ENCODE measurements around the gene MSMO1. TPM values are rescaled to one million over a fixed set of nuclear protein-coding genes. Genes with fewer than 3 reads are reported as not detected.

The MSMO1 gene
- total and polyA plus RNA-seq, 10 of the 15 experiments (the other 5 are each of a cell fraction or from before 2014, with no cell fraction given) = 63.6 to 168 (median 105) TPM

DNA sequence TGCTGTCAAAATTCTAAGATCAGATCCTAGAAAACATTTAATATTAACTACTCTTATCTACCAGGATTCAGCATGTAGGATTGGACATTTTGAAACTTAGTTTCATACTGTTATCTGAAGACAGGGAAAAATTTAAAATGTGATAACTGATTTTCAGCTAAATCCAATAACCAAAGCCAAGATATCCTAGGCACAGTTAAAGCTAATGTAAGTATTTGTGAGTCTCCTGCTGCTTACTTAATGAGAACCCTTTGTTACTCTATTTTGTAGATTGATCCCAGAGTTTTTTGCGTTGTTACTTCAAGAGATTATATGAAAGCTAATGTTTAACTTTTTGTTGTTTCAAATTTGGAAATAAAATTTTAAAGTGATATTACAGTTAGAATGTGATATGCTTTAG lies 53.3 kb downstream of the MSMO1 start:
- SMC1A ChIA-PET (ENCODE audit: uncharacterized antibody, unreplicated experiment) = no interaction called here
- no peaks in the 10 kb centered on the region for H3K36me3 ChIP-seq (ENCODE audit: control insufficient read depth in 2 of 2, insufficient read depth in 2 of 2, low read length in 1 of 2)
- no peak overlapping the region for H2AFZ ChIP-seq (ENCODE audit: control insufficient read depth, low read depth, low read length)
- H3K4me2 ChIP-seq (ENCODE audit: control insufficient read depth, insufficient read depth) = no peak overlapping the region
- RAD21 ChIA-PET (ENCODE audit: unreplicated experiment) = no interaction called here
- H3K4me1 ChIP-seq (ENCODE audit: control insufficient read depth, insufficient read depth, low read length) = no peaks in the 10 kb centered on the region
- FAIRE-seq = no peak
- peaks cover 0 to 19% of the 10 kb centered on the region in 2 experiments; a peak in 3 of 4 replicates for H3K27me3 ChIP-seq (replicated peaks in 1 of 2; ENCODE audit: control insufficient read depth in 2 of 2, insufficient read depth in 2 of 2, low read length in 1 of 2)
- WGBS (ENCODE audit: insufficient coverage, insufficient replicate concordance, low lambda C conversion rate, missing lambda C conversion rate) = 91% methylated on average over 1 of the region's 1 CpG
- no peak overlapping the region for H3K9ac ChIP-seq (ENCODE audit: control insufficient read depth, insufficient read depth, low read length)
- H4K20me1 ChIP-seq (ENCODE audit: control insufficient read depth, insufficient read depth) = no peaks in the 10 kb centered on the region
- intact Hi-C loops (cut with micrococcal nuclease; ENCODE audit: unreplicated experiment) (no loop called here), in situ Hi-C loops (cut with MboI) (no loop called here)
- POLR2A ChIA-PET = no interaction called here
- H3K9me3 ChIP-seq (replicated peaks; ENCODE audit: control insufficient read depth, insufficient read depth, low read length) = no peaks in the 10 kb centered on the region
- DNase-seq (ENCODE audit: low read depth, low spot score) = no peak
- no peak for ATAC-seq
- H3K79me2 ChIP-seq (ENCODE audit: control insufficient read depth, insufficient read depth, low read length) = no peaks in the 10 kb centered on the region
- H3K4me3 ChIP-seq = no peak overlapping the region
- CTCF ChIA-PET = interaction anchor here (1.1 kb wide), 1 partner anchor 83 kb away, joined by 3 read pairs; no protein-coding TSS in a partner anchor
- H3K27ac ChIP-seq (ENCODE audit: control insufficient read depth, insufficient read depth) = no peak overlapping the region
- no TSS peak for BruUV-seq (replicated peaks)
- TF ChIP-seq BMI1 (IDR thresholded peaks at IDR 0.05; ENCODE audit: borderline replicate concordance) (no peak), STAT1 (conservative IDR thresholded peaks at IDR 0.05) (no peak), SMC3 (IDR thresholded peaks at IDR 0.05; ENCODE audit: borderline replicate concordance, low read length) (no peak), SP1 (IDR thresholded peaks at IDR 0.05; ENCODE audit: low read depth, low read length) (no peak), MYC (IDR thresholded peaks at IDR 0.05; ENCODE audit: insufficient read depth, insufficient read length, insufficient replicate concordance, low read length, severe bottlenecking) (no peak), ZNF207 (IDR thresholded peaks at IDR 0.05; ENCODE audit: borderline replicate concordance) (no peak), ESRRA (IDR thresholded peaks at IDR 0.05; ENCODE audit: low read length) (no peak), CHD2 (IDR thresholded peaks at IDR 0.05; ENCODE audit: borderline replicate concordance, low read depth, low read length) (no peak), MEF2A (IDR thresholded peaks at IDR 0.05; ENCODE audit: insufficient read depth, low read depth, low read length) (no peak), SIN3A (IDR thresholded peaks at IDR 0.05; ENCODE audit: low read depth, low read length) (no peak), IKZF2 (IDR thresholded peaks at IDR 0.05) (no peak), YY1 (IDR thresholded peaks at IDR 0.05; ENCODE audit: low read depth, low read length) (no peak), CHD4 (IDR thresholded peaks at IDR 0.05) (no peak)
- TF ChIP-seq, protein P1, sequence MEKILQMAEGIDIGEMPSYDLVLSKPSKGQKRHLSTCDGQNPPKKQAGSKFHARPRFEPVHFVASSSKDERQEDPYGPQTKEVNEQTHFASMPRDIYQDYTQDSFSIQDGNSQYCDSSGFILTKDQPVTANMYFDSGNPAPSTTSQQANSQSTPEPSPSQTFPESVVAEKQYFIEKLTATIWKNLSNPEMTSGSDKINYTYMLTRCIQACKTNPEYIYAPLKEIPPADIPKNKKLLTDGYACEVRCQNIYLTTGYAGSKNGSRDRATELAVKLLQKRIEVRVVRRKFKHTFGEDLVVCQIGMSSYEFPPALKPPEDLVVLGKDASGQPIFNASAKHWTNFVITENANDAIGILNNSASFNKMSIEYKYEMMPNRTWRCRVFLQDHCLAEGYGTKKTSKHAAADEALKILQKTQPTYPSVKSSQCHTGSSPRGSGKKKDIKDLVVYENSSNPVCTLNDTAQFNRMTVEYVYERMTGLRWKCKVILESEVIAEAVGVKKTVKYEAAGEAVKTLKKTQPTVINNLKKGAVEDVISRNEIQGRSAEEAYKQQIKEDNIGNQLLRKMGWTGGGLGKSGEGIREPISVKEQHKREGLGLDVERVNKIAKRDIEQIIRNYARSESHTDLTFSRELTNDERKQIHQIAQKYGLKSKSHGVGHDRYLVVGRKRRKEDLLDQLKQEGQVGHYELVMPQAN (conservative IDR thresholded peaks at IDR 0.05) = no peak
- TF ChIP-seq, protein P2, sequence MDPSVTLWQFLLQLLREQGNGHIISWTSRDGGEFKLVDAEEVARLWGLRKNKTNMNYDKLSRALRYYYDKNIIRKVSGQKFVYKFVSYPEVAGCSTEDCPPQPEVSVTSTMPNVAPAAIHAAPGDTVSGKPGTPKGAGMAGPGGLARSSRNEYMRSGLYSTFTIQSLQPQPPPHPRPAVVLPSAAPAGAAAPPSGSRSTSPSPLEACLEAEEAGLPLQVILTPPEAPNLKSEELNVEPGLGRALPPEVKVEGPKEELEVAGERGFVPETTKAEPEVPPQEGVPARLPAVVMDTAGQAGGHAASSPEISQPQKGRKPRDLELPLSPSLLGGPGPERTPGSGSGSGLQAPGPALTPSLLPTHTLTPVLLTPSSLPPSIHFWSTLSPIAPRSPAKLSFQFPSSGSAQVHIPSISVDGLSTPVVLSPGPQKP (IDR thresholded peaks at IDR 0.05; ENCODE audit: low read depth, low read length) = no peak
- TF ChIP-seq, protein P3, sequence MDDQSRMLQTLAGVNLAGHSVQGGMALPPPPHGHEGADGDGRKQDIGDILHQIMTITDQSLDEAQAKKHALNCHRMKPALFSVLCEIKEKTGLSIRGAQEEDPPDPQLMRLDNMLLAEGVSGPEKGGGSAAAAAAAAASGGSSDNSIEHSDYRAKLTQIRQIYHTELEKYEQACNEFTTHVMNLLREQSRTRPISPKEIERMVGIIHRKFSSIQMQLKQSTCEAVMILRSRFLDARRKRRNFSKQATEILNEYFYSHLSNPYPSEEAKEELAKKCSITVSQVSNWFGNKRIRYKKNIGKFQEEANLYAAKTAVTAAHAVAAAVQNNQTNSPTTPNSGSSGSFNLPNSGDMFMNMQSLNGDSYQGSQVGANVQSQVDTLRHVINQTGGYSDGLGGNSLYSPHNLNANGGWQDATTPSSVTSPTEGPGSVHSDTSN (IDR thresholded peaks at IDR 0.05; ENCODE audit: insufficient replicate concordance, low read depth, low read length) = no peak
- TF ChIP-seq, protein P4, sequence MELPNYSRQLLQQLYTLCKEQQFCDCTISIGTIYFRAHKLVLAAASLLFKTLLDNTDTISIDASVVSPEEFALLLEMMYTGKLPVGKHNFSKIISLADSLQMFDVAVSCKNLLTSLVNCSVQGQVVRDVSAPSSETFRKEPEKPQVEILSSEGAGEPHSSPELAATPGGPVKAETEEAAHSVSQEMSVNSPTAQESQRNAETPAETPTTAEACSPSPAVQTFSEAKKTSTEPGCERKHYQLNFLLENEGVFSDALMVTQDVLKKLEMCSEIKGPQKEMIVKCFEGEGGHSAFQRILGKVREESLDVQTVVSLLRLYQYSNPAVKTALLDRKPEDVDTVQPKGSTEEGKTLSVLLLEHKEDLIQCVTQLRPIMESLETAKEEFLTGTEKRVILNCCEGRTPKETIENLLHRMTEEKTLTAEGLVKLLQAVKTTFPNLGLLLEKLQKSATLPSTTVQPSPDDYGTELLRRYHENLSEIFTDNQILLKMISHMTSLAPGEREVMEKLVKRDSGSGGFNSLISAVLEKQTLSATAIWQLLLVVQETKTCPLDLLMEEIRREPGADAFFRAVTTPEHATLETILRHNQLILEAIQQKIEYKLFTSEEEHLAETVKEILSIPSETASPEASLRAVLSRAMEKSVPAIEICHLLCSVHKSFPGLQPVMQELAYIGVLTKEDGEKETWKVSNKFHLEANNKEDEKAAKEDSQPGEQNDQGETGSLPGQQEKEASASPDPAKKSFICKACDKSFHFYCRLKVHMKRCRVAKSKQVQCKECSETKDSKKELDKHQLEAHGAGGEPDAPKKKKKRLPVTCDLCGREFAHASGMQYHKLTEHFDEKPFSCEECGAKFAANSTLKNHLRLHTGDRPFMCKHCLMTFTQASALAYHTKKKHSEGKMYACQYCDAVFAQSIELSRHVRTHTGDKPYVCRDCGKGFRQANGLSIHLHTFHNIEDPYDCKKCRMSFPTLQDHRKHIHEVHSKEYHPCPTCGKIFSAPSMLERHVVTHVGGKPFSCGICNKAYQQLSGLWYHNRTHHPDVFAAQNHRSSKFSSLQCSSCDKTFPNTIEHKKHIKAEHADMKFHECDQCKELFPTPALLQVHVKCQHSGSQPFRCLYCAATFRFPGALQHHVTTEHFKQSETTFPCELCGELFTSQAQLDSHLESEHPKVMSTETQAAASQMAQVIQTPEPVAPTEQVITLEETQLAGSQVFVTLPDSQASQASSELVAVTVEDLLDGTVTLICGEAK (IDR thresholded peaks at IDR 0.05; ENCODE audit: borderline replicate concordance) = no peak

Data from GM12878 (cell line).